ENCODE measurements around the gene PANK4.

The PANK4 gene

GRCh38 chr1:2544093-2544874 lies 17.9 kb upstream of the PANK4 start:
- no peak for DNase-seq

GRCh38 chr1:2543543-2544092 lies 17.2 kb upstream of the PANK4 start:
- peak in 2 of 4 experiments; percentile 34 to 57 for DNase-seq

GRCh38 chr1:2542246-2542915 lies 16.0 kb upstream of the PANK4 start:
- no peak for DNase-seq

- no peak for DNase-seq
Observed at GRCh38 chr1:2541619-2542245, 15.3 kb upstream of the PANK4 start.

GRCh38 chr1:2540816-2541492 lies 14.6 kb upstream of the PANK4 start:
- no peak for DNase-seq

GRCh38 chr1:2539312-2539907 lies 13.0 kb upstream of the PANK4 start:
- DNase-seq: peak in 1 of 4 experiments; percentile 16

- DNase-seq: no peak
Observed at GRCh38 chr1:2538872-2539271, 12.5 kb upstream of the PANK4 start.

GRCh38 chr1:2538376-2538775 lies 12.0 kb upstream of the PANK4 start:
- no peak for DNase-seq

GRCh38 chr1:2537784-2538115 lies 11.4 kb upstream of the PANK4 start:
- DNase-seq: no peak

GRCh38 chr1:2535981-2536380 lies 9.6 kb upstream of the PANK4 start:
- no peak for DNase-seq

GRCh38 chr1:2535455-2535854 lies 9.1 kb upstream of the PANK4 start:
- DNase-seq: no peak

GRCh38 chr1:2534687-2535441 lies 8.5 kb upstream of the PANK4 start:
- no peak for DNase-seq

- no peak for DNase-seq
Observed at GRCh38 chr1:2534315-2534686, 7.9 kb upstream of the PANK4 start.

GRCh38 chr1:2533365-2533764 lies 7.0 kb upstream of the PANK4 start:
- no peak for DNase-seq

GRCh38 chr1:2532485-2533160 lies 6.2 kb upstream of the PANK4 start:
- no peak for DNase-seq

- no peak for DNase-seq
Observed at GRCh38 chr1:2530513-2531361, 4.3 kb upstream of the PANK4 start.

GRCh38 chr1:2529784-2530512 lies 3.6 kb upstream of the PANK4 start, which contains the start of gene HES5:
Gene HES5, minus strand, starts transcription at chr1:2530263. Its CDS starts 99 bp downstream, at chr1:2530164.
- DNase-seq: no peak

- DNase-seq: no peak
Observed at GRCh38 chr1:2528966-2529783, 2.8 kb upstream of the PANK4 start.

- DNase-seq: no peak
Observed at GRCh38 chr1:2528611-2528965, 2.2 kb upstream of the PANK4 start.
